SIG-M5 treated with dmso at 0.1 percent for 504 hours (cell line): ENCODE measurements around the gene MTARC2.

ENCODE experiments used
- DNase-seq: peaks from one replicate; lab custom pipeline; 2025; ENCODE audit not compliant: unreplicated experiment; lab: John Stamatoyannopoulos, UW

Gene MTARC2

GRCh38 chr1:220768126-220768601, 20.0 kb downstream of the MTARC2 start:
- DNase-seq, result peak; percentile 77

GRCh38 chr1:220769205-220769604, 21.1 kb downstream of the MTARC2 start:
- DNase-seq, result no peak

- no peak for DNase-seq
Measured at GRCh38 chr1:220770245-220770913, 22.3 kb downstream of the MTARC2 start.

GRCh38 chr1:220772846-220773245, 24.7 kb downstream of the MTARC2 start:
- no peak for DNase-seq

- DNase-seq, result peak; percentile 31
Measured at GRCh38 chr1:220775240-220775853, 27.2 kb downstream of the MTARC2 start.

GRCh38 chr1:220776254-220776653, 28.1 kb downstream of the MTARC2 start:
- DNase-seq, result no peak

- DNase-seq, result peak; percentile 73
Measured at GRCh38 chr1:220776720-220777326, 28.7 kb downstream of the MTARC2 start.

- no peak for DNase-seq
Measured at GRCh38 chr1:220783453-220783852, 35.3 kb downstream of the MTARC2 start.

- DNase-seq, result no peak
Measured at GRCh38 chr1:220784751-220785150, 36.6 kb downstream of the MTARC2 start.

GRCh38 chr1:220785166-220786056, 37.3 kb downstream of the MTARC2 start:
- no peak for DNase-seq

- DNase-seq, result no peak
Measured at GRCh38 chr1:220786057-220786336, 37.9 kb downstream of the MTARC2 start.

GRCh38 chr1:220786337-220787068, 38.4 kb downstream of the MTARC2 start, which contains the start of gene MTARC1:
MTARC1 (plus strand) TSS chr1:220786913; CDS start chr1:220786945, 32 bp downstream.
- DNase-seq, result peak; percentile 27

- DNase-seq, result peak; percentile 29
Measured at GRCh38 chr1:220787069-220787619, 39.0 kb downstream of the MTARC2 start.

GRCh38 chr1:220788900-220789299, 40.8 kb downstream of the MTARC2 start:
- DNase-seq, result no peak

- peak; percentile 88 for DNase-seq
Measured at GRCh38 chr1:220789532-220790147, 41.5 kb downstream of the MTARC2 start.

GRCh38 chr1:220791285-220791684, 43.2 kb downstream of the MTARC2 start:
- no peak for DNase-seq

GRCh38 chr1:220791956-220792355, 43.8 kb downstream of the MTARC2 start:
- DNase-seq, result no peak

- DNase-seq, result no peak
Measured at GRCh38 chr1:220796530-220796929, 48.4 kb downstream of the MTARC2 start.

GRCh38 chr1:220797044-220797443, 48.9 kb downstream of the MTARC2 start:
- no peak for DNase-seq

- peak; percentile 10 for DNase-seq
Measured at GRCh38 chr1:220797553-220797952, 49.4 kb downstream of the MTARC2 start.
